Smooth muscle cell (in vitro differentiated cells): Measurements from ENCODE around the gene SKAP2. TPM values are rescaled to one million over a fixed set of nuclear protein-coding genes. Genes with fewer than 3 reads are reported as not detected.

ENCODE experiments used
- DNase-seq: peaks from one replicate; lab custom pipeline; 2025; ENCODE audit not compliant: unreplicated experiment; lab: John Stamatoyannopoulos, UW
- H2AFZ ChIP-seq: fragments of 200-600 bp; sonication (generic); 2 replicates; pipeline ENCODE4 v1.6.0; 2016; ENCODE audit warnings: antibody characterized with exemption, low read depth, mild to moderate bottlenecking
- H3F3A ChIP-seq: fragments of 200-600 bp; sonication (generic); 2 replicates; pipeline ENCODE4 v1.6.0; 2017; ENCODE audit warnings: antibody characterized with exemption, low read depth
- H3K27ac ChIP-seq: fragments of 200-600 bp; sonication (generic); 2 replicates; pipeline ENCODE4 v1.5.1; 2016; ENCODE audit warnings: low read depth, mild to moderate bottlenecking
- H3K27me3 ChIP-seq: fragments of 200-600 bp; sonication (generic); 2 replicates; pipeline ENCODE4 v1.6.1; 2016; ENCODE audit warnings: low read depth, mild to moderate bottlenecking
- H3K36me3 ChIP-seq: fragments of 200-600 bp; sonication (generic); 2 replicates; pipeline ENCODE4 v1.5.1; 2016; ENCODE audit warnings: low read depth
- H3K4me1 ChIP-seq: fragments of 200-600 bp; sonication (generic); 2 replicates; pipeline ENCODE4 v1.5.1; 2016; ENCODE audit warnings: low read depth
- H3K4me2 ChIP-seq: fragments of 200-600 bp; sonication (generic); 2 replicates; pipeline ENCODE4 v1.6.0; 2016; ENCODE audit warnings: mild to moderate bottlenecking
- H3K4me3 ChIP-seq: fragments of 200-600 bp; sonication (generic); 2 replicates; pipeline ENCODE4 v1.5.1; 2016; ENCODE audit warnings: mild to moderate bottlenecking
- H3K79me2 ChIP-seq: fragments of 200-600 bp; sonication (generic); 2 replicates; pipeline ENCODE4 v1.6.0; 2016; ENCODE audit warnings: low read depth, mild to moderate bottlenecking
- H3K9ac ChIP-seq: fragments of 200-600 bp; sonication (generic); 2 replicates; pipeline ENCODE4 v1.6.0; 2016; ENCODE audit warnings: low read depth
- H3K9me3 ChIP-seq: fragments of 200-600 bp; sonication (generic); replicated peaks from 2 replicates; pipeline ENCODE4 v1.5.1; 2016; ENCODE audit warnings: low read depth
- H4K20me1 ChIP-seq: fragments of 200-600 bp; sonication (generic); 2 replicates; pipeline ENCODE4 v1.6.0; 2016; ENCODE audit warnings: low read depth
- WGBS: methylation state at CpG from one replicate; pipeline ENCODE4 v1.1.7; 2016; ENCODE audit warnings: low lambda C conversion rate; 5-methylcytosine and 5-hydroxymethylcytosine counted together
- polyA plus RNA-seq: library from polyadenylated mRNA; unstranded; fragments of >200 nt; fragmentation: Nextera tagmentation; extraction: Ambion mirVana; gene quantifications from 2 replicates; pipeline ENCODE4 v1.2.1, GENCODE V29; 2016
- total RNA-seq: library from RNA; depleted of rRNA; stranded (reverse); fragments of >200 nt; gene quantifications from 2 replicates; pipeline ENCODE4 v1.2.3, GENCODE V29; 2014
- TF ChIP-seq, protein P1 (sequence below): fragments of 200-600 bp; sonication (generic); IDR thresholded peaks from 2 replicates; pipeline ENCODE4 v1.5.1; 2017; ENCODE audit warnings: borderline replicate concordance, mild to moderate bottlenecking, antibody characterized with exemption; ENCODE audit not compliant: insufficient read depth, poor library complexity, severe bottlenecking

SKAP2 gene
- total and polyA plus RNA-seq, 2 experiments from 2014 or later: 7.7 to 14.8 TPM

DNA sequence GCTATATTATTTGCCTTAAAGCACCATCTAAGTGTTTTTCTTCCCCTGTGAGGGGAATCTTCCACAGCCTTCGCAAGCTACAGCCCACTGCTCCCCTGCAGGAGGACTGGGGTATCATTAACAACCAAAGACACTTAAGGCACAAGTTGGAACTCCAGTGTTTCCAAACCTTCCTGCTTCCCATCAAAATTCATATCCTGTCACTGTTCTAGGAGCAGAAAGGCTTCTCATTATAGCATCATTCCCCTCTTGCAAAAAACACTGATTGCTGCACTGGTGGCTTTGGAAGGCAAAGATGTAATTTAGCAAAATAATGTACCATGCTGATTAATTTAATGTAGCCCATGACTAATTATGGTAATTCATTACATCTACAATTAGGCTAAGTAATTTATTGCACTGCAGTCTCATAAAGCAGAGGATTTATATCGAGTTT, 207.2 kb downstream of the SKAP2 start:
- H3K79me2 ChIP-seq: no peaks in the 10 kb centered on the region
- no peaks in the 10 kb centered on the region for H4K20me1 ChIP-seq
- H3K4me3 ChIP-seq: no peak overlapping the region
- TF ChIP-seq, protein P1, sequence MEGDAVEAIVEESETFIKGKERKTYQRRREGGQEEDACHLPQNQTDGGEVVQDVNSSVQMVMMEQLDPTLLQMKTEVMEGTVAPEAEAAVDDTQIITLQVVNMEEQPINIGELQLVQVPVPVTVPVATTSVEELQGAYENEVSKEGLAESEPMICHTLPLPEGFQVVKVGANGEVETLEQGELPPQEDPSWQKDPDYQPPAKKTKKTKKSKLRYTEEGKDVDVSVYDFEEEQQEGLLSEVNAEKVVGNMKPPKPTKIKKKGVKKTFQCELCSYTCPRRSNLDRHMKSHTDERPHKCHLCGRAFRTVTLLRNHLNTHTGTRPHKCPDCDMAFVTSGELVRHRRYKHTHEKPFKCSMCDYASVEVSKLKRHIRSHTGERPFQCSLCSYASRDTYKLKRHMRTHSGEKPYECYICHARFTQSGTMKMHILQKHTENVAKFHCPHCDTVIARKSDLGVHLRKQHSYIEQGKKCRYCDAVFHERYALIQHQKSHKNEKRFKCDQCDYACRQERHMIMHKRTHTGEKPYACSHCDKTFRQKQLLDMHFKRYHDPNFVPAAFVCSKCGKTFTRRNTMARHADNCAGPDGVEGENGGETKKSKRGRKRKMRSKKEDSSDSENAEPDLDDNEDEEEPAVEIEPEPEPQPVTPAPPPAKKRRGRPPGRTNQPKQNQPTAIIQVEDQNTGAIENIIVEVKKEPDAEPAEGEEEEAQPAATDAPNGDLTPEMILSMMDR: no peak
- no peaks in the 10 kb centered on the region for H3K36me3 ChIP-seq
- no peak overlapping the region for H3K9ac ChIP-seq
- no peaks in the 10 kb centered on the region for H3K9me3 ChIP-seq
- H2AFZ ChIP-seq: no peak overlapping the region
- 60% methylated on average over 2 of the region's 2 CpGs for WGBS
- H3K27me3 ChIP-seq: peaks cover 56% of the 10 kb centered on the region
- H3F3A ChIP-seq: no peaks in the 10 kb centered on the region
- no peak for DNase-seq
- no peak overlapping the region for H3K27ac ChIP-seq
- H3K4me2 ChIP-seq: no peak overlapping the region
- peaks cover 27% of the 10 kb centered on the region for H3K4me1 ChIP-seq

DNA sequence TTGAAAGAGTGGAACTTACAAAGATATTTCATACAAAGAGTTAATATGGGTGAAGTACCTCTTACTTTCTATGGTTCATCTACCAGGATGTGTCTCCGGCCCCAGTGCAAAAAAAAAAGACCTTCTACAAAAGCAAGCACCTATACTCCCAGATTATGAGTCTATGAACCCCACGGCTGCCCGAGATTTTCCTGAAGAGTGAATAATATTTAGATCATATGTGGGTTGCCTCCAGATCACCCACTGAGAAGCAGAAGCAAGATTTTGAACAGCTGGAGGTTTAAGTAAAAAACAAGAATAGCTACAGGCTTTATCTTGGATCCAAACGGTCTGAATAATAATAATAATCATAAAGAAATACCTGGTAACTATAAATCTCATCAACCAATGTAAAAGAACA, 207.7 kb downstream of the SKAP2 start:
- DNase-seq: no peak
- WGBS: 85% methylated on average over 4 of the region's 4 CpGs

GRCh38 chr7:26655781-26656180, 208.6 kb downstream of the SKAP2 start:
- H3K9ac ChIP-seq: no peak overlapping the region
- no peaks in the 10 kb centered on the region for H3K79me2 ChIP-seq
- no peaks in the 10 kb centered on the region for H4K20me1 ChIP-seq
- no peak overlapping the region for H3K4me3 ChIP-seq
- DNase-seq: no peak
- H3K27me3 ChIP-seq: peaks cover 45% of the 10 kb centered on the region
- 92% methylated on average over 2 of the region's 2 CpGs for WGBS
- no peak overlapping the region for H3K4me2 ChIP-seq
- H3K27ac ChIP-seq: no peak overlapping the region
- TF ChIP-seq, protein P1: no peak
- H3K36me3 ChIP-seq: no peaks in the 10 kb centered on the region
- no peaks in the 10 kb centered on the region for H3F3A ChIP-seq
- H3K9me3 ChIP-seq: no peaks in the 10 kb centered on the region
- peaks cover 27% of the 10 kb centered on the region for H3K4me1 ChIP-seq
- no peak overlapping the region for H2AFZ ChIP-seq

More for the DNA sequence above, 207.7 kb downstream of the SKAP2 start:
- Histone ChIP-seq H3K4me2 (no peak overlapping the region), H4K20me1 (no peaks in the 10 kb centered on the region), H3K9me3 (no peaks in the 10 kb centered on the region), H3K4me1 (peaks cover 27% of the 10 kb centered on the region), H3K4me3 (no peak overlapping the region), H2AFZ (no peak overlapping the region), H3K27me3 (peaks cover 51% of the 10 kb centered on the region), H3K79me2 (no peaks in the 10 kb centered on the region), H3K27ac (no peak overlapping the region), H3K36me3 (no peaks in the 10 kb centered on the region), H3K9ac (no peak overlapping the region), H3F3A (no peaks in the 10 kb centered on the region)
- TF ChIP-seq, protein P1: no peak
